ENCODE results near the gene SLC35D3. TPM values are rescaled to one million over a fixed set of nuclear protein-coding genes. Genes with fewer than 3 reads are reported as not detected.

The SLC35D3 gene
- total RNA-seq = under 1 TPM in 1 of 2 donors, not detected in 1; under 0.01 TPM

GRCh38 chr6:136921936-136922684, at the start of gene SLC35D3:
TSS of gene SLC35D3 (plus strand) at chr6:136922301. CDS start at chr6:136922429, 128 bp downstream.

Small RNA genes lying within 50 kb of the gene (small RNA-seq; reads per million reads assigned to genes)
- 0 reads per million in 2 donors for gene RF00019
- gene RPL35AP3 = 0 reads per million in 2 donors

Other genes starting within 250 kb of the SLC35D3 start
- 1 to 10 TPM in 1 of 2 donors, under 1 TPM in 1; 0.69 to 1.3 TPM for gene MAP3K5, start 129.8 kb upstream of the SLC35D3 start, total RNA-seq
- 1 to 10 TPM; 6.2 to 6.3 TPM for gene PEX7, start 99.7 kb upstream of the SLC35D3 start, total RNA-seq
- not detected for gene IL20RA, start 122.7 kb downstream of the SLC35D3 start, total RNA-seq

Data from melanocyte of skin (primary cell).